GM19351 (cell line): ENCODE results near the gene MANEAL.
A peak's percentile ranks its signal among the peaks of the same experiment; 100 is the strongest.

Experiments
- ATAC-seq: cut with Tn5 transposase; IDR thresholded peaks from one replicate; pipeline ENCODE4 v1.9.1; 2021; ENCODE audit warnings: mild to moderate bottlenecking, moderate library complexity; ENCODE audit not compliant: unreplicated experiment

MANEAL gene

DNA sequence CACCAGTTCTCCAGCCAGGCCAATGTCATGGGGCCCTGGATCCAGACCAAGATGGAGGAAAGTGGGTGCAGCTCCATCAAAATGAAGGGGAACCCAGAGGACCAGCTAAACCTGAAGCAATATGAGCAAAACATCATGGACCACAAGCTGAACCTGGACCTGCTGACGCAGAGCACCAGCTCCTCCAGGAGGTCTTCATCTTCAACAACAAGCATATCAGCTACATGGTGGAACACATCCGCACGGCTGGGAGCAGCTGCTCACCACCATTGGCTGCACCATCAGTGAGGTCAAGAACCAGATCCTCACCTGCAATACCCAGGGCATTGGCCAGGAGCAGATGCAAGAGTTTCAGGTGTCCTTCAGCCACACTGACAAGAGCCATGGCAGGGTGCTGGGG lies 15.0 kb upstream of the MANEAL start:
- ATAC-seq = no peak

DNA sequence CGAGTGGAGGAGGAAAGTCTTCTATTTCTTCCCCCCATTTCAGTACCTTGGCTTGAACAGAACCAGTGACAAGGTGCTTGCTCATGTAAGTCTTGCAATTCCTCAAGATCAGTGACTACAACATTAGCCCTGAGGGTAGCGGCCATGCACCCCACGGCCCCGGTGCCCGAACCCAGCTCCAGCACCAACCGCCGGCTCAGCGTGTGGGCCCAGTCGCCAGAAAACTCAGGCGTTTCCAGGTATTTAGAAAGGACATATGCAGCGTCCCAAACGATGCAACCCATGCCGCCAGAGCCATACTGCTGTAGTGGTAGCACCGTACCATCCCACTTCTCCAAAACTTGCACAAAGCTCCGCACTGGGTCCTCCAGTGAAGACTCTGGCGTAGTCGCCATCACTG lies 11.2 kb upstream of the MANEAL start:
- no peak for ATAC-seq

DNA sequence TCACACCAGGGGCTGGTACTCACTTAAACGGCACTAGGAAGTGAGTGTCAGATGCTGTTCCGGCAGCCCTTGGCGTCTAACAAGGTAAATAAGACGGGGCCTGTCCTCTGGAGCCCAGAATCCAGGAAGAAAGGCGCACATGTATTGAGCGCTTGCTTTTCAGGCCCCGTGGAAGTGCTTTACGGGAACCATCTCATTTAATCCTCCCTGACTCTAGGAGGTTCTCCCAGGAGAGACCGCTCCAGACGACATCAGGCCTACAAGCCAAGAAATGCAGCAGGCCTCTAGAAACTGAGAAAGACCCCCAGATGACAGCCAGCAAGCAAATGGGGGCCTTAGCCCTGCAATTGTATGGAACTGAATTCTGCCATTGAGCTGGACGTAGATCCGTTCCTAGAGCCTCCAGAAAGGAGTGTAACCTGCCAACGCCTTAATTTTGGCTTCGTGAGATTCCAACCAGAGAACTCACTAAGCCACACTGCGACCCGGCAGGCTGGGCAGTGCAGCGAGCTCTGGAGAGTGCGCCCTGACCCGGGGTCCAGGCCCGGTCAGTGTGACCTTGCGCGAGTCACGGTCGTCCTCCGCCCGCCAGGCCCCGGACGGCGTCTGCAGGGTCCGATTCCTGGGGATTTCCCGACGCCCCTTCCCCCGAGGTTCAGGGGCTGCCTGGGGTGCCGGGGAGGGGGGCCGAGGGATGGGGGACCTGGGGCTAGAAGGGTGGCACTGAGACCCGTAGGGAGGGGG lies 532 bp upstream of the MANEAL start:
- ATAC-seq = no peak

DNA sequence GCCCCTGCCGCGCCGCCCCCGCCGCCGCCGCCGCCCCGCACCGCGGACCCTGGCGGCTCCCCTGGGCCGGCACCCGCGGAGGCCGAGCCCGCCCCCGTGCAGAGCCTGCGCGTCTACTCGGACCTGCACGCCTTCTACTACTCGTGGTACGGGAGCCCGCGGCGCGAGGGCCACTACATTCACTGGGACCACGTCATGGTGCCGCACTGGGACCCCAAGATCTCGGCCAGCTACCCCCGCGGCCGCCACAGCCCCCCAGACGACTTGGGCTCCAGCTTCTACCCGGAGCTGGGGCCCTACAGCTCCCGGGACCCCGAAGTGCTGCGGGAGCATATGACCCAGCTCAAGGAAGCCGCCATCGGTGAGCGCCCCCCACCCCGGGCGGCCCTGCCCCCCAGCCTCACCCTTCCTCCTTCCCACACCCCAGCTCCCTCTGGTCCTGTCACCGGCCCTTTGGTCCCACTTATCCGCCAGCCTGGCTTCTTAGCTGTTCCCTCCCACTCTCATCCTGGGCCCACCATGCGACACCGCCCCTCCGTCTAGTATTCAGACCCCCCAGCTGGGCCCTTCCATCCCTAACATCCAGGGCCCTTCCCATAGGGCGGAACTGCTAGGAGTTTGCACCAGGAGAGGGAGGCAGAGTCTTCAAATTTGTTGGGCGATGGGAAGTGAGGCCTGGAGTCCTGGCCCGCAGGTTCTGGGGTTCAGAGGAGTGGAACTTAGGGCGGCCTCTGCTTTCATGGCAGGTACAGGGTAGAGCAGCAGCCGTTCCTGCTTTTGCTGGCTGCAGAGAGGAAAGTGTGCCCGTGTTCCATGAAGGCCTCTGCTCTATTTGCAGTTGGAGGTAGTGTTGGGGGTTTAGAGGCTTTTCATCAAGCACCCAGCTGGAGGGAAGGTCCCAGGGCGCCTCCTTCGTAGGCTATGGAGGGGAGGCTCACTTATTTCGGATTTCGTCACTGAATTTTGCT lies 1.0 kb downstream of the MANEAL start:
- ATAC-seq = peak; percentile 33

DNA sequence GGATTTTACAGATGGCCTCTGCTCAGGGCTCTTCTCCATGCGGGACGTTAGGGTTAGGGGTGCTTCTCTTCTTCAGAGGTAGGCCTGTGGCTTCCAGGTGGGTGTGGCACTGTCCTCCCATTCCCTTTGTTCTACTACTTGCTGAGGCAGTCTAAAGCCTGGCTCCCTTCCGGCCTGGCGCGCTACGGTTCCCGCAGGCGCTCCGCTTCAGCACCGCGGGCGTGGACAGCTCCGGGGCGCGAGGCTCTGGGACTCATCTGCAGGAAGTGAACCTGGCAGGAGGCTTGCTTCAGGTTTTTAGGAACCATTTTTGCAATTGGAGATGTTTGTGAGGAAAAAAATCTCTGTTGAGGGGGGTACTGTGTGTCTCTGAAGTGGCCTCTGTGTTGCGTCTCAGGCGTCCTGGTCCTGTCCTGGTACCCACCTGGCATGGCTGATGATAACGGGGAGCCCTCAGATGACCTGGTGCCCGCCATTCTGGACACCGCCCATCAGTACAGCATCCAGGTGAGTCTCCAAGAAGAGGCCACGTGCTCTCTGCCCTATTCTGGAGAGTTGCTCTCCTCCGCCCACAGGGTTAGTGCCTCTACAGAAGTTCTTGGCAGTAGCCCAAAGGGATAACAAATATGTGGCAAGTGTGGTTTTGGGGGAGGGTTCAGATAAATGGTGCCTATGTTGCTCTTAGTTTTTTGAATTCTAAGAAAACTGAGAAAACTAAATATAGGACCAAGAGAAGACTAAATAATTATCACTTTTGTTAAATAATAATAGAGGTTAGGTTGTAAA lies 1.9 kb downstream of the MANEAL start:
- no peak for ATAC-seq

DNA sequence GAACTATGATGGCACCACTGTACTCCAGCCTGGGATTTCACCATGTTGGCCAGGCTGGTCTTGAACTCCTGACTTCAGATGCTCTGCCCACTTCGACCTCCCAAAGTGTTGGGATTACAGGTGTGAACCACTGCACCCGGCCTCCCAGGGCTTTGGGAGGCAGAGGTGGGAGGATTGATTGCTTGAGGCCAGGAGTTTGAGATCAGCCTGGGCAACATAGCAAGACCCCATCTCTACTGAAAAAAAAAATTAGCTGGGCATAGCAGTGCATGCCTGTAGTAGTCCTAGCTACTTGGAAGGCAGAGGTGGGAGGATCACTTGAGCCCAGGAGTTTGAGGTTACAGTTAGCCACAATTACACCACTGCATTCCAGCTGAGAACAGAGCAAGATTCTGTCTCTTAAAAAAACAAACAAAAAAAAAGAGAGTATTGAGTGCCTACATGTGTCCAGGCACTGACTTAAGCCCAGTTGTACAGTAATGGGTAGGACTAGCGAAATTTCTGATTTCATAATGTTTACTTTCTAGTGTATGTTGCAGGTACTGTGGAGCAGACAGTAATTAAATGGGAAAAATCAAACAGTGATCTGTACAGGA lies 4.2 kb downstream of the MANEAL start:
- no peak for ATAC-seq

DNA sequence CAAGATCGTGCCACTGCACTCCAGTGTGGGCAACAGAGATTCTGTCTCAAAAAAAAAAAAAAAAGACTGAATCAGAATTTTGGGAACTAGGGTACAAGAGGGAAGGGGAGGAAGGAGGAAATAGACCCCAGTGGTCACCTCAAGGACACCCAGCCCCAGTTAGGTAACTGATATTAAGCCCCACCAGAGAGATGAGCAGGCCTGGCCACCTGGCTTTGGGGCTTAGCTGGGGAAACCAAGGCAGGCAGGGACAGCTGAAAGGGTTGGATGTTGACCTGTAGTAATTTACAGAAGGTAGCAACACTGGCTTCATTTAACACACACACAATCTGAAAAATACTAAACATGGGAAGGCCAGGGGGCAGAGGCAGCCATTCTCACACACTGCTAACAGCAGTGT lies 8.8 kb downstream of the MANEAL start:
- ATAC-seq = no peak

DNA sequence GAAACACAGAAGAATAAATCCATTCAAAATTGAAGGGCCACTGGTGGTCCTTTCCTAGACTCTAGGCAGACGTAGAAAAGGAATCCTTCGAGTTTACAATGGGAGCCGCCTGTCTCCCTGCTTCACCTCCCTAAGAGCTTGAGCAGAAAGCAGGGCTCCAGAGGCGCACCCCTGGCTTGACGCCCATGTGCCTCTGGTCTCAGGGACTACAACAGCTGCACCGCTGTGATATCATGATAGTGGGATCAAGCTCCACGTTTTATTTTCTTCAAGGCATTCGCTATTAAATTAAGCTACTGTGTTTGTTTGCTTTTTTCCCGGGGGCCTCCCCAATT lies 13.5 kb downstream of the MANEAL start:
- no peak for ATAC-seq

DNA sequence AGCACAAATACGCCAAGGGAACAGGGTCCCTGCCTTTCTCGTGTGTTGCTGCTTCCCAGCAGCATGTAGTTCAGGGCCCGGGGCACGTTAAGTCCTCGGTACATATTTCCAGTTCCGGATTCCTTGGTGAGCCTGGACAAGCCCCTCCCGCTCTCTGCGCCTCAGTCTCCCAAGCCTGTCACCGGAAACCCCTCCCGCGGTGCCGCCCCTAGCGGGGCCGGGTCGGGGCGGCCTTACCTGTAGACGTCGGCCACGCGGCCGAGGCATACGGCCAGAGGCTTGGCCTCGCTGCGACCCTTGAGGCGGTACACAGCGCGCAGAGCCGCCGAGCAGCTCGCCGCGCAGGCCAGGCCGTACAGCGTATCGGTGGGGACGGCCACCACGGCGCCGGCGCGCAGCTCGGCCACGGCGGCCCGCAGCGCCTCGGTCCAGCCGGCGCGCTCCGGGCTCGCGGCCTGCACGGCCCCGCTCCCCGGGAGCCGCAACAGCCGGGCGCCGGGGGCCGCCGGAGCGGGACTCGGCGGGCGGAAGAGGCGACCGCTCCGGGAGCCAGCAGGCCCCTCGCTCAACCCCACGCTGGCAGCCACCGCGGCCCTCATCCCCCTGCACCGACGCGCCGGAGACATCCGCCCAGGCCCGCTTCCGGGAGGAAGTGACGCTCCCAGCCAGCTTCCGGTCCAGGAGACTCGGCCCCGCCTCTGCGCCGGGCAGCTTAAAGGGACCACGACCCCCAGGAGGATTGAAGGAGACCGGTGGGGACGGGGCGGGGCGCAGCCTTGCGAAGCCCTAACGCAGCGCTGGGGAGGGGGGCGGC lies 14.1 kb downstream of the MANEAL start, which contains the start of the genes C1orf122 and YRDC:
Gene C1orf122, plus strand, starts transcription at position 236 of the 814 bp plus-strand sequence. CDS start 615 bp downstream, outside the sequence.
Gene YRDC, minus strand, starts transcription at position 654 of the 814 bp plus-strand sequence. Its CDS starts 28 bp downstream, at position 626.
- ATAC-seq = peak; percentile 88

DNA sequence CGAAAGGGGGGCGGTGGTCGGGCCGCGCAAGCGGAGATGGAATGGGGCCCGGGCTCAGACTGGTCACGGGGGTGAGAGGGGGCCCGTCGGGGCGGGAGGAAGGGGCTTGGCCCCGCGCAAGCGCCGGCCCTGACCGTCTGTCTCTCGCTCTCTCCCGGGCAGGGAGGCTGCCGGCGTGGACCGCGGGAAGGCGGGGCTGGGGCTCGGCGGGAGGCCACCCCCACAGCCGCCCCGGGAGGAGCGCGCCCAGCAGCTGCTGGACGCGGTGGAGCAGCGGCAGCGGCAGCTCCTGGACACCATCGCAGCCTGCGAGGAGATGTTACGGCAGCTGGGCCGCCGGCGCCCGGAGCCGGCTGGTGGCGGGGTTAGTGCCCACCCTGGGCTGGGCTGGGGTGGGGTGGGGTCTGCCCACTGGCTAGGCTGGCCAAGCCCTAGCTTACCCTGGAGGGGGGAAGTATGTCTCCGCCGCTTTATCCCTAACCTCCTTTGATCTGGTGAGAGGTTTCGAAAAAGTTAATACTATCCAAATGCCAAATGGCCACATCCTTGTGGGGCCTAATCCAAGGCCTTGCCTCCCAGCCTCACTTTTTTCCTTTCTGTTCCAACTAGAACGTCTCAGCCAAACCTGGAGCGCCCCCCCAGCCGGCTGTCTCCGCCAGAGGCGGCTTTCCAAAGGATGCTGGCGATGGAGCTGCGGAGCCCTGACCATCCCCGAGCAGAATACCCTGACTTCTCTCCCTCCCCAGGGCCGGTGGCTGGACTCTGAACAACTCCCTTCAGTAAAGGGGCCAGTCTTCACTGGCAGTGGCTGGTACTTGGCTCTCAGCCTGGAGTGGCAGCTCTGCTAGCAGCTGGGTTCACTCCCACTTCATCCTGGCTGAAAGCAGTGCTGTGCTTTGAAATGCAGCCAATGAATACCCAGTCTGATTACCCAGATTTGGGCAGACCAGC lies 15.0 kb downstream of the MANEAL start:
- ATAC-seq = peak; percentile 36

DNA sequence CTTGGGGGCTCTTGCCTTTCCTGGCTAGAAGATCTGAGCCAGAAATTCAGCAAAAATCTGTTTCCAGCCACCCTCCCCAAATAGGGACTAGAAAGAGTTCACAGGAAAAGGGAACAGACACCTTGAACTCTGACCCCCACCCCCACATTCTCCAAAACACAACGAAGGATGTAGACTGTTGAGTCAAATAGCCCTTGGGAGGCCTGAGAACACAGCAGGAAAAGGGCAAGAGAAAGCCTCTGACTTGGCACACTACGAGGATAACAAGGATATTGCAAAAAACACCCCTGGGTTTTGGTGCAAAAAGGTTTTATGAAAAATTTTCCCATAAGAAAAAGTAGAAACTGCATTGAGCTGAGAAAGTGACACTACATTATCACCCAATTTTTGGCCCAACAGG lies 16.3 kb downstream of the MANEAL start:
- no peak for ATAC-seq

DNA sequence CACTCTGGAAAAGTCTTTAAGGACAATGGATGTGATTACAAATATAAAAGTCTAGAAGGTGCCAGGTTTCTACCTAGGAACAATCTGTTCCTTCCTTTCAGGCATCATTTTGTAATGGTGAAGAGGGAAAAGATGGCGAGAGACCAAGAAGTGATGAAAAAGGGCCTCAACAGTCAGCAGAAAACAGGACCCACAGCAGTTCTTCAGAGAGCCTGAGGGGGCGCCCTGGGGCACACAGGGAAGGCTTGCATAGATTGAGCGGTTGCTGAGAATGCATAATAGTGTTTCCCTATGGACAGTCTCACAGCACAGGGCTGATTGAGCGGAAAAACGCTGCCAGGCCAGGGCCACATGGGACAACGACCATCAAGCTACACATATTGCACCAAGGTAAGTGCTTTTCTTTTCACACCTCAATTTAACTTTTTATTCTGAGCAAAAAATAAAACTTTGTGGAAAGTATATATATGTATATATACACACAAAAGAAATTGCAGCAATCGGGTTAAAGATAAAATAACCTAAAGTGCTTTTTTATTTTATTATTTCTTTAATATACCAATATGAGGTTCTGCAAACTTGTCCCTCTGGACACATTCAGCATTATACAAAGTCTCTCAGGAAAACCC lies 17.5 kb downstream of the MANEAL start:
- peak; percentile 46 for ATAC-seq

DNA sequence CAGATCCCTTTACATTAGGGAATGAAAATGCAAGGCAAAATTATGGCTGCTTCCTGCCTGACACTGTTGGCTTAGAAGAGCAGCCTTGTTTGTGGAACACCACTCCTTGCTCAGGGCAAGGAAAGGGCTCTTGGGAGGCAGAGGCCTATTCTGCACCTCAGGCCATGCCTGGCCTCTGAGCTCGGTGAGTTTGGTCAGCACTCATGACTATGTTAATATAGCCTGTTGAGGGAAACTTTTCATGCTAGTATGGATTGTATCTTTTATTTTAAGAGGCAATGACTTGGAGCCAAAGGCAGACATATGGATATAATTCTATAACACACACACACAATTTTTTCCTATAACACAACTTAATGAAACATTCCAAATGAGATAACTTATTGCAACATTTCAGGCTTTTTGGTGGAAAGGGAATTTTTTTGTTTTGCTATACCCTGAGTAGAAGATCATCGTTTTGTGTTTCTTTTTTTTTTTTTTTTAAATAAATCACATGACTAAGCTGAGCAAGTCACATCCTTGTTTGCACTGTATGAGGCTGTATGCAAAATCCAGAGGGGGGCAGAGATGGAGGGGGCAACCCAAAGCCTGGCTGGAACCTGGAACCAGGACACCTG lies 20.0 kb downstream of the MANEAL start:
- no peak for ATAC-seq

DNA sequence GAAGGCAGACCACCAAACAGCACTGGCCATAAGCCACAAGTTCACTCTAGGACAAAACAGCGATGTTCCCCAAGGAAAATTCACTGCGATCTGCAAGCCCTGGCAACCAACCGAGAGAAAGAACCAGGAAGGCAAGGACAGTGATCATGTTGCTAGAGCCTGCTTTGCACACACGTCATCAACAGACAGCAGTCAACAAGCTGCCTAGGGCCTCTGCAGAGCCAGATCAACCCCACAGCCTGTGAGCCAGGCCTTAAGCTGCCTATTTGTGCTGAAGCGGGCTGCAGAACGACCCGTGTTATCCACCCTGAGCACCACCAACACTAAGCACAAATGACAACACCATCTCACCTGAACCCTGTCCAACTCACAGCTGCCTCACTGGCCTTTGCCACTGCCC lies 20.6 kb downstream of the MANEAL start:
- ATAC-seq = no peak

DNA sequence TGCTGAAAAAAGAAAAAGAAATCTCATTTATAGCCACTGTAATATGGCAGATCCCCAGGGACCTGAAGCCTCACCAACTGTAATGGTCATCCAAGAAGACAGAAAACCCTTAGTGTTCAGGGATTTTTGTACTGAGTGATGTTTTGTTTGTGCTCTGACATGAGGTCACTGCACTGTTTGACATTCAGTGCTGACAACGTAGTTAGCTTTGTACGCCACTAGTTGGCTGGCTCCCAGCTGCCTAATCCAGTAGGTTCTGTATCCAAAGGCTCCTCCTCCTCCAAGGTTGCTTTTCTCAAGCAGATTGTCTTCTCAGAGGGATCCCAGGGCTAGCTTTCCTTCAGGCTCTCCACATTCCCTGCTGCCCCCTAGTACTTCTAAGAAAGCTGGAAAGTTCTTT lies 23.8 kb downstream of the MANEAL start:
- ATAC-seq = no peak

DNA sequence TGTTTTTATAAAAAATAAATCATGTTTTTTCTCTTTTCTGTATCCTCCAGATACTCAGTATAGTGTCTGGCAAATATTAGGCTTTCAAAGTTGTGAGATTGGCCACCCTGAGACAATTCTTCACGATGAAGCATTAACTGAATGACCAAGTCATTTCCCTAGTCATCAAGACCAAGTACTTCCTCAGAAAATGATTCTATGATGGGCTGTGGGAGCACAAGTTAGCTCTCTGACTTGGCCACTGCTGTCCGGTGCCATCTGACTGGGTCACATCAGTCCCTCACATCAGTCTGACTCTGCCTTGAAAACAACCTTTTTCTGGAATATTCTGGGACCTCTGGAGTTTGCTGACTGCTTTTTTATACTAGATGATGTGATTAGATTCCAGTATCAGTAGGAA lies 27.8 kb downstream of the MANEAL start:
- ATAC-seq = no peak

DNA sequence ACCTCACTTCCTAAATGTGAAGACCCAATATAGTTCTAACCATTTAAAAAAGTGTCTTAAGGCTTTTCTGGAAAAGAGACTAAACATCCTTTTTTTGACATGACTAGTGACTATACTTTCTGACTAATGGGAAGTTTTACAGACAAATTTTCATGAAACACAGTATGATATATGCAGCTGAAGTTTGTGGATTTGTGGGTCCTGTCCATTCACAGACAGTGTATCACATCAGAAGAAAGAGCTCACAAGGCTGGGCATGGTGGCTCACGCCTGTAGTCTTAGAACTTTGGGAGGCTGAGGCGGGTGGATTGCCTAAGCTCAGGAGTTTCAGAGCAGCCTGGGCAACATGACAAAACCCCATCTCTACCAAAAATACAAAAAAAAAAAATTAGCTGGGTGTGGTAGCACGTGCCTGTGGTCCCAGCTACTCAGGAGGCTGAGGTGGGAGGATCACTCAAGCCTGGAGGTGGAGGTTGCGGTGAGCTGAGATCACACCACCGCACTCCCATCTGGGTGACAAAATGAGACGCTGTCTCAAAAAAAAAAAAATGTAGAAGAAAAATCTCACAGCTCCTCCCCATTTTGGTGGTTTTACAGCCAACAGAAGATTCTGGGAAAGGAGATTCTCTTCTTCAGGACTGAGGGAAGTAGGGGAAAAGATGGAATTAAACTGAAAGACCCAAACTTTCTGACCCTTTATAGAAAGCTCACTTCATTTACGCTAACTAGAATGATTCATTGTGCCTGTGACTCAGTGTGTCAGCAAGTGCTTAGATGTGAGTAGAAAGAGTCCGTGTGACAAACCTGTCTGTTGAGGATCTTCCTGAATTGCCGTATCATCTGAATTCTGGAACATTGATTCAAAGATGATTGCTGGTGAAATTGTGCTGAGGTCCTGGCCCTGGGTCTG lies 29.5 kb downstream of the MANEAL start:
- ATAC-seq = no peak
